H9 (cell line): ENCODE measurements around the gene ASH1L. TPM values are rescaled to one million over a fixed set of nuclear protein-coding genes. Genes with fewer than 3 reads are reported as not detected.
"Not testable (repeated sequence)": the region's sequence is repeated elsewhere in the genome, so short reads cannot be mapped to it uniquely, and the experiment has no call there.

Experiments
- DNase-seq: peaks from one replicate; pipeline ENCODE4 v3.0.0-alpha.2; 2017
- H2AFZ ChIP-seq: one replicate; pipeline ENCODE4 v1.6.1; 2013; ENCODE audit warnings: mild to moderate bottlenecking, low read length, control low read depth, moderate library complexity
- H2AK5ac ChIP-seq: 2 replicates; pipeline ENCODE4 v1.6.1; 2013; ENCODE audit warnings: low read length, control low read depth, mixed read lengths; ENCODE audit not compliant: insufficient read length
- H2BK120ac ChIP-seq: one replicate; pipeline ENCODE4 v1.6.1; 2013; ENCODE audit warnings: low read depth, mild to moderate bottlenecking, low read length, control low read depth, inconsistent platforms; ENCODE audit not compliant: poor library complexity, severe bottlenecking
- H2BK12ac ChIP-seq: 2 replicates; pipeline ENCODE4 v1.6.1; 2013; ENCODE audit warnings: low read length, control low read depth, mixed read lengths, low read depth; ENCODE audit not compliant: insufficient read length
- H2BK15ac ChIP-seq: 2 replicates; pipeline ENCODE4 v1.6.1; 2013; ENCODE audit warnings: low read depth, low read length, control low read depth
- H2BK20ac ChIP-seq: one replicate; pipeline ENCODE4 v1.6.1; 2013; ENCODE audit warnings: low read depth, mild to moderate bottlenecking, low read length, control low read depth, inconsistent platforms; ENCODE audit not compliant: poor library complexity, severe bottlenecking
- H2BK5ac ChIP-seq: 2 replicates; pipeline ENCODE4 v1.6.1; 2013; ENCODE audit warnings: low read length, control low read depth, mixed read lengths; ENCODE audit not compliant: insufficient read length
- H3K14ac ChIP-seq: 2 replicates; pipeline ENCODE4 v1.6.1; 2013; ENCODE audit warnings: low read length, control low read depth; ENCODE audit not compliant: insufficient read depth
- H3K18ac ChIP-seq: 2 replicates; pipeline ENCODE4 v1.6.1; 2013; ENCODE audit warnings: low read depth, mild to moderate bottlenecking, mixed read lengths, low read length, control low read depth; ENCODE audit not compliant: insufficient read length
- H3K23ac ChIP-seq: 2 replicates; pipeline ENCODE4 v1.6.1; 2013; ENCODE audit warnings: low read length, control low read depth, mixed read lengths, low read depth; ENCODE audit not compliant: insufficient read length
- H3K23me2 ChIP-seq: 2 replicates; pipeline ENCODE4 v1.6.1; 2013; ENCODE audit warnings: low read depth, mild to moderate bottlenecking, mixed read lengths, low read length, control low read depth; ENCODE audit not compliant: insufficient read length, poor library complexity, severe bottlenecking
- H3K27ac ChIP-seq: 2 replicates; pipeline ENCODE4 v1.5.1; 2013; ENCODE audit warnings: low read length, control low read depth, mixed read lengths, low read depth; ENCODE audit not compliant: insufficient read length
- H3K27me3 ChIP-seq: 2 replicates; pipeline ENCODE4 v1.6.1; 2013; ENCODE audit warnings: low read length, control low read depth, inconsistent platforms; ENCODE audit not compliant: insufficient read depth
- H3K4ac ChIP-seq: 2 replicates; pipeline ENCODE4 v1.6.1; 2013; ENCODE audit warnings: low read depth, mild to moderate bottlenecking, control low read depth, inconsistent platforms, low read length, moderate library complexity
- H3K4me1 ChIP-seq: 2 replicates; pipeline ENCODE4 v1.6.1; 2013; ENCODE audit warnings: low read length, control low read depth, inconsistent platforms; ENCODE audit not compliant: insufficient read depth
- H3K4me2 ChIP-seq: 2 replicates; pipeline ENCODE4 v1.6.1; 2013; ENCODE audit warnings: low read length, control low read depth, mixed read lengths; ENCODE audit not compliant: insufficient read length, insufficient read depth
- H3K56ac ChIP-seq: 2 replicates; pipeline ENCODE4 v1.6.1; 2013; ENCODE audit warnings: low read depth, mild to moderate bottlenecking, mixed read lengths, low read length, control low read depth; ENCODE audit not compliant: insufficient read length
- H3K79me1 ChIP-seq: 2 replicates; pipeline ENCODE4 v1.6.1; 2013; ENCODE audit warnings: low read depth, mild to moderate bottlenecking, moderate library complexity, low read length, control low read depth, inconsistent platforms; ENCODE audit not compliant: insufficient read depth, poor library complexity, severe bottlenecking
- H3K79me2 ChIP-seq: 2 replicates; pipeline ENCODE4 v1.6.1; 2013; ENCODE audit warnings: low read length, control low read depth, inconsistent platforms; ENCODE audit not compliant: insufficient read depth
- H3K9ac ChIP-seq: 2 replicates; pipeline ENCODE4 v1.6.1; 2013; ENCODE audit warnings: low read length, control low read depth, mixed read lengths; ENCODE audit not compliant: insufficient read length; ENCODE audit errors: extremely low read depth
- H3K9me3 ChIP-seq: one replicate; pipeline ENCODE4 v1.6.1; 2013; ENCODE audit warnings: low read depth, low read length, inconsistent platforms; ENCODE audit not compliant: control insufficient read depth
- H3T11ph ChIP-seq: one replicate; pipeline ENCODE4 v1.6.1; 2013; ENCODE audit warnings: mild to moderate bottlenecking, low read length, control low read depth, inconsistent platforms
- H4K20me1 ChIP-seq: one replicate; pipeline ENCODE4 v1.6.1; 2013; ENCODE audit not compliant: control insufficient read depth, insufficient read length, insufficient read depth
- H4K5ac ChIP-seq: 2 replicates; pipeline ENCODE4 v1.6.1; 2013; ENCODE audit warnings: low read depth, mild to moderate bottlenecking, mixed read lengths, low read length, control low read depth; ENCODE audit not compliant: insufficient read length
- H4K8ac ChIP-seq: replicated peaks from 2 replicates; pipeline ENCODE4 v1.6.1; 2013; ENCODE audit warnings: low read length, control low read depth, mixed read lengths, low read depth; ENCODE audit not compliant: insufficient read length
- H4K91ac ChIP-seq: 2 replicates; pipeline ENCODE4 v1.6.1; 2013; ENCODE audit warnings: low read depth, mild to moderate bottlenecking, moderate library complexity, mixed read lengths, low read length, control low read depth; ENCODE audit not compliant: insufficient read length
- H3K27ac Mint-ChIP-seq, 3 experiments: 2 replicates in 2 of 3; 3 replicates in 1 of 3; pipeline ENCODE4 v1.8.0; 2020 to 2021; ENCODE audit warnings: mixed read lengths in 3 of 3, mild to moderate bottlenecking in 1 of 3, moderate library complexity in 1 of 3
- H3K27me3 Mint-ChIP-seq: 2 replicates; pipeline ENCODE4 v1.8.0; 2021; ENCODE audit warnings: low read depth, mild to moderate bottlenecking, moderate library complexity, mixed read lengths
- H3K36me3 Mint-ChIP-seq, 3 experiments: 2 replicates in 2 of 3; 3 replicates in 1 of 3; pipeline ENCODE4 v1.8.0; 2020 to 2021; ENCODE audit warnings: low read depth in 3 of 3, mixed read lengths in 3 of 3; ENCODE audit not compliant: insufficient read depth in 1 of 3
- H3K4me1 Mint-ChIP-seq, 2 experiments: 2 replicates each; pipeline ENCODE4 v1.8.0; 2020; ENCODE audit warnings: mixed read lengths in 2 of 2
- H3K4me3 Mint-ChIP-seq, 2 experiments: 2 replicates in 1 of 2; 3 replicates in 1 of 2; pipeline ENCODE4 v1.8.0; 2020 to 2021; ENCODE audit warnings: mild to moderate bottlenecking in 2 of 2, mixed read lengths in 2 of 2, moderate library complexity in 1 of 2
- H3K9me3 Mint-ChIP-seq, 2 experiments: 2 replicates in 1 of 2; 3 replicates in 1 of 2; pipeline ENCODE4 v1.8.0; 2020; ENCODE audit warnings: mild to moderate bottlenecking in 2 of 2, mixed read lengths in 2 of 2, moderate library complexity in 1 of 2
- WGBS: extraction: QIAGEN DNeasy Blood & Tissue Kit; methylation state at CpG from one replicate; pipeline ENCODE4 v1.1.7; 2013; ENCODE audit warnings: missing lambda C conversion rate, low lambda C conversion rate, mixed read lengths; ENCODE audit not compliant: insufficient read length; ENCODE audit errors: extremely low coverage; 5-methylcytosine and 5-hydroxymethylcytosine counted together
- total RNA-seq: library from RNA; stranded (reverse); gene quantifications from 2 replicates; pipeline ENCODE4 v1.2.1, GENCODE V29; 2021
- TF ChIP-seq, protein P1 (sequence below): fragments of 200-600 bp; sonication (generic); conservative IDR thresholded peaks from 3 replicates; pipeline ENCODE4 v1.8.0; 2021; ENCODE audit warnings: antibody characterized with exemption, mild to moderate bottlenecking

Gene ASH1L
- total RNA-seq, 1 experiment from 2014 or later: 32.8 TPM

GRCh38 chr1:155499263-155499662, 63.3 kb downstream of the ASH1L start:
- Histone ChIP-seq H3K18ac (no peak overlapping the region), H4K5ac (no peak overlapping the region), H3K79me1 (peaks cover 6% of the 10 kb centered on the region), H2BK5ac (no peak overlapping the region), H3K27me3 (no peaks in the 10 kb centered on the region), H4K91ac (no peak overlapping the region), H3K23ac (no peak overlapping the region), H3K27ac (no peak overlapping the region), H2AK5ac (no peak overlapping the region), H2BK20ac (no peak overlapping the region), H3K4me1 (peaks cover 3% of the 10 kb centered on the region; the same call in 1 of the 2 replicates), H4K20me1 (no peaks in the 10 kb centered on the region), H2BK120ac (no peak overlapping the region), H2BK12ac (no peak overlapping the region), H4K8ac (no peak overlapping the region), H2BK15ac (no peak overlapping the region), H3K4ac (no peak overlapping the region), H3K9ac (no peak overlapping the region), H2AFZ (no peak overlapping the region), H3K79me2 (no peaks in the 10 kb centered on the region), H3T11ph (no peak overlapping the region), H3K9me3 (no peaks in the 10 kb centered on the region), H3K14ac (no peak overlapping the region), H3K4me2 (no peak overlapping the region), H3K23me2 (no peaks in the 10 kb centered on the region), H3K56ac (no peak overlapping the region)
- no peak for DNase-seq
- Mint-ChIP-seq H3K27me3 (no peaks in the 10 kb centered on the region), H3K9me3 (no peaks in the 10 kb centered on the region), H3K27ac (no peak overlapping the region), H3K4me1 (peaks cover 12 to 16% of the 10 kb centered on the region in 2 experiments), H3K4me3 (no peak overlapping the region), H3K36me3 (peaks cover 0 to 4% (median 4%) of the 10 kb centered on the region in 3 experiments; a peak in 3 of 7 replicates)
- TF ChIP-seq, protein P1, sequence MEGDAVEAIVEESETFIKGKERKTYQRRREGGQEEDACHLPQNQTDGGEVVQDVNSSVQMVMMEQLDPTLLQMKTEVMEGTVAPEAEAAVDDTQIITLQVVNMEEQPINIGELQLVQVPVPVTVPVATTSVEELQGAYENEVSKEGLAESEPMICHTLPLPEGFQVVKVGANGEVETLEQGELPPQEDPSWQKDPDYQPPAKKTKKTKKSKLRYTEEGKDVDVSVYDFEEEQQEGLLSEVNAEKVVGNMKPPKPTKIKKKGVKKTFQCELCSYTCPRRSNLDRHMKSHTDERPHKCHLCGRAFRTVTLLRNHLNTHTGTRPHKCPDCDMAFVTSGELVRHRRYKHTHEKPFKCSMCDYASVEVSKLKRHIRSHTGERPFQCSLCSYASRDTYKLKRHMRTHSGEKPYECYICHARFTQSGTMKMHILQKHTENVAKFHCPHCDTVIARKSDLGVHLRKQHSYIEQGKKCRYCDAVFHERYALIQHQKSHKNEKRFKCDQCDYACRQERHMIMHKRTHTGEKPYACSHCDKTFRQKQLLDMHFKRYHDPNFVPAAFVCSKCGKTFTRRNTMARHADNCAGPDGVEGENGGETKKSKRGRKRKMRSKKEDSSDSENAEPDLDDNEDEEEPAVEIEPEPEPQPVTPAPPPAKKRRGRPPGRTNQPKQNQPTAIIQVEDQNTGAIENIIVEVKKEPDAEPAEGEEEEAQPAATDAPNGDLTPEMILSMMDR: no peak
- no CpG with 5 or more reads among the region's 1 CpG for WGBS

DNA sequence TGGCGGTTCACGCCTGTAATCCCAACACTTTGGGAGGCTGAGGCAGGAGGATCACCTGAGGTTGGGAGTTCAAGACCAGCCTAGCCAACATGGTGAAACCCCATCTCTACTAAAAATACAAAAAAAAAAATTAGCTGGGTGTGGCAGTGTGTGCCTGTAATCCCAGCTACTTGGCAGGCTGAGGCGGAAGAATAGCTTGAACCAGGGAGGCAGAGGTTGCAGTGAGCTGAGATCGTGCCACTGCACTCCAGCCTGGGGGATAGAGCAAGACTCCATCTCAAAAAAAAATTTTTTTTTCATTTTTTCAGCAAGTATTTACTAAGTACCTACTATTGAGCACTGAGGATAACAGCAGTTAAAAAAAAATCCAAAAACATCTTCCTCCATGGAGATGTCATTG, 69.0 kb downstream of the ASH1L start:
- H3K79me2 ChIP-seq: not testable (repeated sequence)

More for the DNA sequence above, 69.0 kb downstream of the ASH1L start:
- not testable (repeated sequence) for H3K27me3 Mint-ChIP-seq, H4K5ac ChIP-seq, H3K23ac ChIP-seq, H3K27ac ChIP-seq, H4K8ac ChIP-seq, H3K4me1 Mint-ChIP-seq, H2BK20ac ChIP-seq, H3K56ac ChIP-seq, H3K9me3 ChIP-seq, H2BK120ac ChIP-seq, H3K9ac ChIP-seq, H3K27ac Mint-ChIP-seq, H4K20me1 ChIP-seq, H2AK5ac ChIP-seq, H3K79me1 ChIP-seq, H3K4me3 Mint-ChIP-seq, H3K4me1 ChIP-seq, H3K18ac ChIP-seq, H3K4me2 ChIP-seq, H2BK12ac ChIP-seq, H3K14ac ChIP-seq, DNase-seq, H3K9me3 Mint-ChIP-seq, H4K91ac ChIP-seq, H2AFZ ChIP-seq, H2BK15ac ChIP-seq, H2BK5ac ChIP-seq, H3T11ph ChIP-seq, H3K4ac ChIP-seq, H3K27me3 ChIP-seq, H3K23me2 ChIP-seq
- WGBS: no CpG with 5 or more reads among the region's 4 CpGs
- peaks cover 5 to 12% (median 12%) of the 10 kb centered on the region in 3 experiments; a peak in 6 of 7 replicates for H3K36me3 Mint-ChIP-seq
